Neural cell (in vitro differentiated cells): ENCODE measurements around the gene RBM17. TPM values are rescaled to one million over a fixed set of nuclear protein-coding genes. Genes with fewer than 3 reads are reported as not detected.

Experiments used
- H2AFZ ChIP-seq: fragments of 200-600, 300-800 bp; sonication (generic), shearing (Covaris generic); 2 replicates; pipeline ENCODE4 v1.6.0; 2014; ENCODE audit warnings: low read depth, mild to moderate bottlenecking, antibody characterized with exemption, low read length, moderate library complexity
- H3F3A ChIP-seq: fragments of 200-600 bp; shearing (Covaris generic); 2 replicates; pipeline ENCODE4 v1.6.1; 2016; ENCODE audit warnings: mild to moderate bottlenecking, moderate library complexity, mixed read lengths, antibody characterized with exemption, low read length; ENCODE audit not compliant: insufficient read depth, poor library complexity, severe bottlenecking
- H3K27ac ChIP-seq: fragments of 200-600, 300-800 bp; sonication (generic), shearing (Covaris generic); 2 replicates; pipeline ENCODE4 v1.5.1; 2014; ENCODE audit warnings: mild to moderate bottlenecking, low read length, moderate library complexity
- H3K27me3 ChIP-seq: fragments of 300-800, 200-600 bp; sonication (generic), shearing (Covaris generic); 2 replicates; pipeline ENCODE4 v1.6.0; 2014; ENCODE audit warnings: mild to moderate bottlenecking, low read depth, low read length, moderate library complexity; ENCODE audit not compliant: insufficient read depth
- H3K36me3 ChIP-seq: fragments of 300-800, 200-600 bp; sonication (generic), shearing (Covaris generic); 2 replicates; pipeline ENCODE4 v1.5.1; 2014; ENCODE audit warnings: mild to moderate bottlenecking, antibody characterized with exemption, low read length, moderate library complexity; ENCODE audit not compliant: insufficient read depth
- H3K4me2 ChIP-seq: fragments of 300-800, 200-600 bp; sonication (generic), shearing (Covaris generic); 2 replicates; pipeline ENCODE4 v1.6.0; 2014; ENCODE audit warnings: mild to moderate bottlenecking, low read length
- H3K4me3 ChIP-seq: fragments of 300-800, 200-600 bp; sonication (generic), shearing (Covaris generic); 2 replicates; pipeline ENCODE4 v1.5.1; 2014; ENCODE audit warnings: mild to moderate bottlenecking, low read length, moderate library complexity
- H3K79me2 ChIP-seq: fragments of 200-600 bp; shearing (Covaris generic); replicated peaks from 2 replicates; pipeline ENCODE4 v1.6.0; 2014; ENCODE audit warnings: mild to moderate bottlenecking, low read length, moderate library complexity; ENCODE audit not compliant: insufficient read depth
- H3K9ac ChIP-seq: fragments of 300-800, 200-600 bp; sonication (generic), shearing (Covaris generic); 2 replicates; pipeline ENCODE4 v1.6.1; 2016; ENCODE audit warnings: mild to moderate bottlenecking, low read length, mixed read lengths
- H3K9me2 ChIP-seq: fragments of 200-600 bp; shearing (Covaris generic); 2 replicates; pipeline ENCODE4 v1.6.1; 2016; ENCODE audit warnings: mild to moderate bottlenecking, low read length, mixed read lengths; ENCODE audit not compliant: insufficient read depth
- H3K9me3 ChIP-seq: fragments of 200-600, 300-800 bp; sonication (generic), shearing (Covaris generic); 2 replicates; pipeline ENCODE4 v1.6.1; 2016; ENCODE audit warnings: mild to moderate bottlenecking, mixed run types, low read length, moderate library complexity, mixed read lengths
- H4K20me1 ChIP-seq: fragments of 200-600 bp; shearing (Covaris generic); 2 replicates; pipeline ENCODE4 v1.6.1; 2016; ENCODE audit warnings: mild to moderate bottlenecking, mixed run types; ENCODE audit not compliant: insufficient read depth
- EP300 ChIP-seq: fragments of 450-650 bp; conservative IDR thresholded peaks from 2 replicates; pipeline ENCODE4 v1.6.1; 2014; ENCODE audit warnings: antibody characterized with exemption, mild to moderate bottlenecking, moderate library complexity; ENCODE audit not compliant: poor library complexity, severe bottlenecking
- EZH2 ChIP-seq: fragments of 200-600, 300-800 bp; shearing (Covaris generic), sonication (generic); IDR thresholded peaks from 2 replicates; pipeline ENCODE4 v1.6.1; 2014; ENCODE audit warnings: antibody characterized with exemption, low read length, borderline replicate concordance, mild to moderate bottlenecking; ENCODE audit not compliant: insufficient read depth, poor library complexity, severe bottlenecking
- MXI1 ChIP-seq: fragments of 450-650 bp; conservative IDR thresholded peaks from 2 replicates; pipeline ENCODE4 v1.6.1; 2014; ENCODE audit warnings: antibody characterized with exemption, mild to moderate bottlenecking; ENCODE audit not compliant: poor library complexity, severe bottlenecking
- POLR2AphosphoS5 ChIP-seq: IDR thresholded peaks from 2 replicates; pipeline ENCODE4 v1.6.1; 2012
- RAD21 ChIP-seq: fragments of 450-650 bp; conservative IDR thresholded peaks from 2 replicates; pipeline ENCODE4 v1.6.1; 2014; ENCODE audit warnings: antibody characterized with exemption, mild to moderate bottlenecking, moderate library complexity
- REST ChIP-seq: IDR thresholded peaks from 2 replicates; pipeline ENCODE4 v1.6.1; 2012; ENCODE audit warnings: borderline replicate concordance
- SMC3 ChIP-seq: fragments of 450-650 bp; conservative IDR thresholded peaks from 2 replicates; pipeline ENCODE4 v1.6.1; 2014; ENCODE audit warnings: antibody characterized with exemption, mild to moderate bottlenecking, moderate library complexity; ENCODE audit not compliant: poor library complexity
- TAF1 ChIP-seq: IDR thresholded peaks from 2 replicates; pipeline ENCODE4 v1.6.1; 2012; ENCODE audit warnings: low read depth
- polyA plus RNA-seq: library from polyadenylated mRNA; depleted of rRNA; stranded (reverse); fragments of >200 nt; gene quantifications from 2 replicates; pipeline ENCODE4 v1.2.3, GENCODE V29; 2014

The RBM17 gene
- polyA plus RNA-seq, 1 donor from 2014 or later, result 109 TPM

GRCh38 chr10:6071181-6072175, 17.4 kb upstream of the RBM17 start:
- no peak overlapping the region for H3K27ac ChIP-seq
- H3K27me3 ChIP-seq, result no peaks in the 10 kb centered on the region
- no peaks in the 10 kb centered on the region for H3F3A ChIP-seq
- H3K4me3 ChIP-seq, result no peak overlapping the region
- TF ChIP-seq EP300, result no peak
- H3K9me2 ChIP-seq, result no peaks in the 10 kb centered on the region
- H3K9me3 ChIP-seq, result no peaks in the 10 kb centered on the region
- H3K36me3 ChIP-seq, result no peaks in the 10 kb centered on the region
- H3K9ac ChIP-seq, result no peak overlapping the region
- H3K79me2 ChIP-seq, result no peaks in the 10 kb centered on the region
- no peak overlapping the region for H3K4me2 ChIP-seq
- no peaks in the 10 kb centered on the region for H4K20me1 ChIP-seq
- H2AFZ ChIP-seq, result no peak overlapping the region

- no peak overlapping the region for H2AFZ ChIP-seq
- H3K27me3 ChIP-seq, result no peaks in the 10 kb centered on the region
- no peaks in the 10 kb centered on the region for H3F3A ChIP-seq
- H4K20me1 ChIP-seq, result no peaks in the 10 kb centered on the region
- no peak overlapping the region for H3K27ac ChIP-seq
- no peak overlapping the region for H3K9ac ChIP-seq
- H3K79me2 ChIP-seq, result no peaks in the 10 kb centered on the region
- H3K9me2 ChIP-seq, result no peaks in the 10 kb centered on the region
- no peak for TF ChIP-seq POLR2AphosphoS5
- TF ChIP-seq SMC3, result no peak
- no peak for TF ChIP-seq TAF1
- TF ChIP-seq EZH2, result no peak
- no peak for TF ChIP-seq MXI1
- no peak for TF ChIP-seq EP300
- no peak for TF ChIP-seq REST
- no peak for TF ChIP-seq RAD21
- no peak overlapping the region for H3K4me3 ChIP-seq
- H3K4me2 ChIP-seq, result no peak overlapping the region
- no peaks in the 10 kb centered on the region for H3K36me3 ChIP-seq
- H3K9me3 ChIP-seq, result no peaks in the 10 kb centered on the region
These were observed 16.5 kb upstream of the RBM17 start for GRCh38 chr10:6072215-6072934.
